Activated naive CD8-positive, alpha-beta T cell (primary cell): ENCODE results near the gene CPLX1.

Source experiments
- H3K27ac Mint-ChIP-seq: one replicate; pipeline ENCODE4 v1.8.0; 2021; ENCODE audit warnings: mixed read lengths
- H3K27me3 Mint-ChIP-seq: one replicate; pipeline ENCODE4 v1.8.0; 2021; ENCODE audit warnings: mixed read lengths
- H3K36me3 Mint-ChIP-seq: one replicate; pipeline ENCODE4 v1.8.0; 2021; ENCODE audit warnings: mixed read lengths
- H3K4me1 Mint-ChIP-seq: one replicate; pipeline ENCODE4 v1.8.0; 2021; ENCODE audit warnings: low read depth, mixed read lengths
- H3K4me3 Mint-ChIP-seq: one replicate; pipeline ENCODE4 v1.8.0; 2021; ENCODE audit warnings: mild to moderate bottlenecking, mixed read lengths
- H3K9me3 Mint-ChIP-seq: one replicate; pipeline ENCODE4 v1.8.0; 2021; ENCODE audit warnings: low read depth, mixed read lengths

The CPLX1 gene

GRCh38 chr4:825971-826330 lies at the start of gene CPLX1:
Gene CPLX1 (minus strand): TSS chr4:826129. CDS start chr4:824522, 1,607 bp downstream.
- Mint-ChIP-seq H3K4me1 (peaks cover 3% of the 10 kb centered on the region), H3K27me3 (peaks cover 20% of the 10 kb centered on the region), H3K27ac (no peak within 1 kb of the TSS), H3K9me3 (no peaks in the 10 kb centered on the region), H3K36me3 (no peaks in the 10 kb centered on the region), H3K4me3 (no peak within 1 kb of the TSS)

GRCh38 chr4:874971-875817 lies 49.3 kb upstream of the CPLX1 start:
- peaks cover 27% of the 10 kb centered on the region for H3K4me1 Mint-ChIP-seq
- no peak overlapping the region for H3K4me3 Mint-ChIP-seq
- H3K36me3 Mint-ChIP-seq = peaks cover 15% of the 10 kb centered on the region
- no peaks in the 10 kb centered on the region for H3K9me3 Mint-ChIP-seq
- H3K27ac Mint-ChIP-seq = no peak overlapping the region
- H3K27me3 Mint-ChIP-seq = no peaks in the 10 kb centered on the region

DNA sequence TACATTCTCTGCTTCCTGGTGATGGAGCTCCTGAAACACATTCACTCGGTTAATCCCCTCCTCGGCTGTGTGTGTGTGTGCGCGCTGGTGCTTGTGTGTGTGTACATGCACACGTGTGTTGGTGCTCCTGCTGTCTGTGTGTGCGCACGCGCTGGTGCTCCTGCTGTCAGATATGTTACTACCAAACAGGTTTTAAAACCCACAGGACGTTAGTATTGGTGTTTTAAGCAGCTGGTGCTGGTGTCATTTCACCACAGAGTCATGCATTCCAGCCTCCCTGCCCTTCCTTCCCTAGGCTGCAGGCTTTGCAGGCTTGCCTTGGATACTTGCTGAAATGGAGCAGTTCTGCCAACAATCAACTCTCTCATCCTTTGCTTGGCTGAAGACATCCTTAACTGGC lies 48.1 kb upstream of the CPLX1 start:
- Mint-ChIP-seq H3K4me1 (peaks cover 16% of the 10 kb centered on the region), H3K4me3 (no peak overlapping the region), H3K27me3 (no peaks in the 10 kb centered on the region), H3K9me3 (no peaks in the 10 kb centered on the region), H3K36me3 (peaks cover 12% of the 10 kb centered on the region), H3K27ac (no peak overlapping the region)

GRCh38 chr4:872241-872981 lies 46.5 kb upstream of the CPLX1 start:
- Mint-ChIP-seq H3K27me3 (no peaks in the 10 kb centered on the region), H3K36me3 (peaks cover 9% of the 10 kb centered on the region), H3K4me1 (peaks cover 3% of the 10 kb centered on the region), H3K9me3 (no peaks in the 10 kb centered on the region), H3K4me3 (no peak overlapping the region), H3K27ac (no peak overlapping the region)

GRCh38 chr4:871484-871883 lies 45.6 kb upstream of the CPLX1 start:
- H3K36me3 Mint-ChIP-seq = peaks cover 9% of the 10 kb centered on the region
- no peak overlapping the region for H3K27ac Mint-ChIP-seq
- no peaks in the 10 kb centered on the region for H3K27me3 Mint-ChIP-seq
- H3K4me3 Mint-ChIP-seq = no peak overlapping the region
- H3K4me1 Mint-ChIP-seq = no peaks in the 10 kb centered on the region
- no peaks in the 10 kb centered on the region for H3K9me3 Mint-ChIP-seq

DNA sequence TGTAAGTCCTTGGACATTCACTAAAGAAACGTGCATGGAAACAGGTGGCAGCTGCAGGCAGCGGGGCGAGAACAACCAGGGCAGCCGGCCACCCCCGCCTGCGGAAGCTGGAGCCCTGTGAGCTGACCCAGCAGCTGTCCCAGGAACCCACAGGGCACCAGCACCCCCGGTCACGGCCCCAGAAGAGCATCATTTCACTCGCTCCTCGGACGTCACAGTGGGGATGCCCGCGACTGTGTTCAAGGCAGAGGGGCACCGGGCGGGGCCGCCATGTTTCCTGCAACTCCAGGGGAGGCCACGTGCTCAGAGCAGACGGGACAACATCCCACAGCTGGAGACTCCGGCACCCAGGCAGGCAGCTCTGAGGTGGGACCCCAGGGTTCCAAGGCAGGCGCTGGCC lies 45.0 kb upstream of the CPLX1 start:
- no peak overlapping the region for H3K27ac Mint-ChIP-seq
- peaks cover 9% of the 10 kb centered on the region for H3K36me3 Mint-ChIP-seq
- no peaks in the 10 kb centered on the region for H3K9me3 Mint-ChIP-seq
- no peaks in the 10 kb centered on the region for H3K4me1 Mint-ChIP-seq
- no peak overlapping the region for H3K4me3 Mint-ChIP-seq
- no peaks in the 10 kb centered on the region for H3K27me3 Mint-ChIP-seq

GRCh38 chr4:869776-870175 lies 43.8 kb upstream of the CPLX1 start:
- Mint-ChIP-seq H3K4me3 (no peak overlapping the region), H3K36me3 (peaks cover 9% of the 10 kb centered on the region), H3K27ac (no peak overlapping the region), H3K4me1 (no peaks in the 10 kb centered on the region), H3K9me3 (no peaks in the 10 kb centered on the region), H3K27me3 (no peaks in the 10 kb centered on the region)

- Mint-ChIP-seq H3K4me1 (no peaks in the 10 kb centered on the region), H3K36me3 (peaks cover 3% of the 10 kb centered on the region), H3K9me3 (no peaks in the 10 kb centered on the region), H3K27ac (no peak overlapping the region), H3K27me3 (no peaks in the 10 kb centered on the region), H3K4me3 (no peak overlapping the region)
Measured at GRCh38 chr4:868421-868820, 42.5 kb upstream of the CPLX1 start.

GRCh38 chr4:867526-868250 lies 41.8 kb upstream of the CPLX1 start:
- H3K9me3 Mint-ChIP-seq = no peaks in the 10 kb centered on the region
- no peak overlapping the region for H3K27ac Mint-ChIP-seq
- H3K36me3 Mint-ChIP-seq = peaks cover 10% of the 10 kb centered on the region
- no peaks in the 10 kb centered on the region for H3K4me1 Mint-ChIP-seq
- no peaks in the 10 kb centered on the region for H3K27me3 Mint-ChIP-seq
- H3K4me3 Mint-ChIP-seq = no peak overlapping the region

DNA sequence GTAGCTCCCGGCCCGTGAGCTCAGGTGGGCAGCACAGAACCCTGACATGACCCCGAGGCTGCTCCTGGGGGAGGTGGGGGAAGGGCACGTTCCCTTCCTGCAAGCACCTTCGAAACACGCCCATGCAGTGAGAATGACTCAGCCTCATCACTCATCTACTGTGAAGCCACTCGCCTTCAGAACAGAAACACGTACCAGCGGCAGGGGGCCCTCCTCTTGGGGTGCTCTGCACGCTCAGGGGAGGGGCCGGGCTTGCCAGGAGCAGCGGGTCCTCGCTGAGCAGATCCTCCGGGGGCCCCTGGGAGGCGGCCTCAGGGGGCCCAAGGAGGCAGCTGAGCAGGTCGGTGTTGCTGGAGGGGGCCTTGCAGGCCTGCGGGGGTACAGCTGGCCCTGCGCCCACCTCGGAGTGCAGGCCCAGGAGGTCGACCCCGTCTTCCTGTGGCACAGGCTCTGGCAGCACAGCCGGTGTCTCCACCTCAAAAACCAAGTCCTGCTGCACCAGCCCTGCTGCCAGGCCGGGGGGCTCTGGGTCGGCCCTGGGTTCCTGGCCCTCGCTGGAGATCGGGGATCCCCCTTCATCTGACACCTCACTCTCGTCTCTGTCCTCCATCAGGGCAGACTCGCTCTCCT lies 40.9 kb upstream of the CPLX1 start:
- Mint-ChIP-seq H3K4me1 (no peaks in the 10 kb centered on the region), H3K27ac (no peak overlapping the region), H3K36me3 (peaks cover 11% of the 10 kb centered on the region)

DNA sequence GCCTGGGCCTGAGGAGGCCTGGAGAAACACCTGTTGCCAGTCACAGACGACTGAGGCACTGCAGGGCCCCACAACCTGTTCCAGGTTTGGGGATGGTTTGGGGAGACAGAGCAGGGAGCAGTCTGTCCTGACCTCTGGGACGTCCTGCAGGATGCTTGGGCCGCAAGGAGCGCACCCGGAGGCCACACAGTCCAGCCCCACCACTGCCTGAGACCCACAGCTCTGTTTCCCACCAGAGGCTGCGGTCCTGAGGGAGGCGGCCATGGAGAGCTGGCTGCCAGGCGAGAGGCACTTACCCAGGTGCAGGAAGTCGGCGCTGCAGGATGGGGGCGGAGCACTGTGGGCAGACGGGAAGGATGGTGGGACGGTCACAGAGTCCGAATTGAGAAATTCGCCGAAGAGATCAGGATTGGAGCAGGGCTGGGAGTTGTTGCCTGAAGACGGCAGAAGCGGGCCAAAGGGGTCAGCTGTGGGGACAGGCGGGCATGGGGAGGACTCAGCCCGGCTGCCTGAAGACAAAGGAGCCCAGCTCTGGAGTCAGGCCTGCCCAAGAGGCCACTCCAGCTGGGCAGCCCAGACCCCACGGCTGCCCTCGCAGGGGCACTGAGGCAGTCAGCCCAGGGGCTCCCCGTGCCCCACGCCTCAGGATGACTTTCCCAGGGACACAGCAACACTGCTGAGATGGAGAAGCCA lies 40.3 kb upstream of the CPLX1 start:
- peaks cover 11% of the 10 kb centered on the region for H3K36me3 Mint-ChIP-seq
- no peaks in the 10 kb centered on the region for H3K9me3 Mint-ChIP-seq
- no peaks in the 10 kb centered on the region for H3K4me1 Mint-ChIP-seq
- H3K4me3 Mint-ChIP-seq = no peak overlapping the region
- no peaks in the 10 kb centered on the region for H3K27me3 Mint-ChIP-seq
- no peak overlapping the region for H3K27ac Mint-ChIP-seq

More for the DNA sequence above, 40.9 kb upstream of the CPLX1 start:
- no peaks in the 10 kb centered on the region for H3K27me3 Mint-ChIP-seq
- no peak overlapping the region for H3K4me3 Mint-ChIP-seq
- H3K9me3 Mint-ChIP-seq = no peaks in the 10 kb centered on the region

GRCh38 chr4:865572-865971 lies 39.6 kb upstream of the CPLX1 start:
- Mint-ChIP-seq H3K36me3 (peaks cover 11% of the 10 kb centered on the region), H3K27me3 (no peaks in the 10 kb centered on the region), H3K9me3 (no peaks in the 10 kb centered on the region), H3K4me3 (no peak overlapping the region), H3K27ac (no peak overlapping the region), H3K4me1 (no peaks in the 10 kb centered on the region)

GRCh38 chr4:865121-865465 lies 39.2 kb upstream of the CPLX1 start:
- peaks cover 11% of the 10 kb centered on the region for H3K36me3 Mint-ChIP-seq

DNA sequence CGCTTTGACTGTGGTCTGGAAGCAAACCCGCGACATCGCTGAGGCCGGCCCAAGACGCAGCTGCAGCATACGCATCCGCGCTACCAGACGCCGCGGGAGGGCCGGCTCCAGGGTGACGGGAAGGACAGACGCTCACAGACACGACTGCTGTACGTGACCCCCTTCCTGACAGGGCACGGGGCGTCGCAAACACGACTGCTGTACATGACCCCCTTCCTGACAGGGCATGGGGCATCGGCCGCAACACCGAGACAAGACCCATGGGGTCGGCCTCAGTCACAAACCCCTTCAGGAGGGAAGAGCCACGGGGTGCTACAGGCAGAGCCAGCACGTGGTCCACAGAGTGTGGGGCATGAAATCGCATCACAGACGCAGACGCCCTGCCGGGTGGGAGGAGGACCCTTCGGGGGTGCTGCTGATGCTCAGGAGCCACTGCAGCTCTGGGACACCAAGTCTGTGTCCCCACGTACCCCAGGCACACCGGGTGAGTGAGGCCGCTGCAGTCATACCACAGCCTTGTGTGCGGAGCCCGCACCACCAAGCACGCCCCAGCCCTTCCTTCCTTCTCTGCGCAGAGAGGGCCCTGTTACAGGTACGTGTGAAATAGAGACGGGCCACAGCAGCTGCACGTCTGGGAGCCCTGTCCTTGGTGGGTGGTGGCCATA lies 38.7 kb upstream of the CPLX1 start:
- Mint-ChIP-seq H3K4me1 (no peaks in the 10 kb centered on the region), H3K27ac (no peak overlapping the region), H3K36me3 (peaks cover 9% of the 10 kb centered on the region), H3K4me3 (no peak overlapping the region), H3K9me3 (no peaks in the 10 kb centered on the region), H3K27me3 (no peaks in the 10 kb centered on the region)

More at GRCh38 chr4:865121-865465, 39.2 kb upstream of the CPLX1 start:
- Mint-ChIP-seq H3K27me3 (no peaks in the 10 kb centered on the region), H3K4me1 (no peaks in the 10 kb centered on the region), H3K4me3 (no peak overlapping the region), H3K27ac (no peak overlapping the region), H3K9me3 (no peaks in the 10 kb centered on the region)
